HFFc6 (cell line): ENCODE data around the gene GNB3. TPM values are rescaled to one million over a fixed set of nuclear protein-coding genes. Genes with fewer than 3 reads are reported as not detected.

Experiments used
- DNase-seq: peaks from one replicate; pipeline ENCODE4 v3.0.0-alpha.2; 2018
- H3K27ac Mint-ChIP-seq: 2 replicates; pipeline ENCODE4 v1.8.0; 2020; ENCODE audit warnings: mild to moderate bottlenecking, mixed read lengths
- H3K27me3 Mint-ChIP-seq: 2 replicates; pipeline ENCODE4 v1.8.0; 2021; ENCODE audit warnings: mild to moderate bottlenecking, moderate library complexity, mixed read lengths; ENCODE audit not compliant: insufficient read depth
- H3K36me3 Mint-ChIP-seq: 2 replicates; pipeline ENCODE4 v1.8.0; 2021; ENCODE audit warnings: low read depth, mixed read lengths
- H3K4me1 Mint-ChIP-seq: 2 replicates; pipeline ENCODE4 v1.8.0; 2020; ENCODE audit warnings: low read depth, mixed read lengths
- H3K4me3 Mint-ChIP-seq: 2 replicates; pipeline ENCODE4 v1.8.0; 2020; ENCODE audit warnings: mild to moderate bottlenecking, moderate library complexity, mixed read lengths
- H3K9me3 Mint-ChIP-seq: 2 replicates; pipeline ENCODE4 v1.8.0; 2020; ENCODE audit warnings: mild to moderate bottlenecking, mixed read lengths
- total RNA-seq, 6 experiments: library from RNA; stranded (reverse); fragmentation: NEBNext Ultra II Directional; extraction: Animal tissue kit (Norgen Biotek cat#: 25700); gene quantifications; 2 replicates in 1 of 6; 3 replicates in 5 of 6; pipeline ENCODE4 v1.2.3, GENCODE V29; 2021
- TF ChIP-seq, protein P1 (sequence below): fragments of 200-600 bp; sonication (generic); IDR thresholded peaks from 2 replicates; pipeline ENCODE4 v1.5.0; 2021; ENCODE audit warnings: antibody characterized with exemption, mild to moderate bottlenecking

GNB3 gene
- total RNA-seq, 6 experiments from 2014 or later = 4.3 to 7.2 (median 6.3) TPM

GRCh38 chr12:6824085-6824775 is 16.5 kb upstream of the GNB3 start:
- no peak for DNase-seq
- Mint-ChIP-seq H3K4me1 (peaks cover 63% of the 10 kb centered on the region), H3K9me3 (no peaks in the 10 kb centered on the region), H3K27me3 (peaks cover 35% of the 10 kb centered on the region), H3K4me3 (peak overlapping the region; percentile 86; the same call in 1 of the 2 replicates), H3K36me3 (peaks cover 8% of the 10 kb centered on the region), H3K27ac (no peak overlapping the region; the same call in 1 of the 2 replicates)
- TF ChIP-seq, protein P1, sequence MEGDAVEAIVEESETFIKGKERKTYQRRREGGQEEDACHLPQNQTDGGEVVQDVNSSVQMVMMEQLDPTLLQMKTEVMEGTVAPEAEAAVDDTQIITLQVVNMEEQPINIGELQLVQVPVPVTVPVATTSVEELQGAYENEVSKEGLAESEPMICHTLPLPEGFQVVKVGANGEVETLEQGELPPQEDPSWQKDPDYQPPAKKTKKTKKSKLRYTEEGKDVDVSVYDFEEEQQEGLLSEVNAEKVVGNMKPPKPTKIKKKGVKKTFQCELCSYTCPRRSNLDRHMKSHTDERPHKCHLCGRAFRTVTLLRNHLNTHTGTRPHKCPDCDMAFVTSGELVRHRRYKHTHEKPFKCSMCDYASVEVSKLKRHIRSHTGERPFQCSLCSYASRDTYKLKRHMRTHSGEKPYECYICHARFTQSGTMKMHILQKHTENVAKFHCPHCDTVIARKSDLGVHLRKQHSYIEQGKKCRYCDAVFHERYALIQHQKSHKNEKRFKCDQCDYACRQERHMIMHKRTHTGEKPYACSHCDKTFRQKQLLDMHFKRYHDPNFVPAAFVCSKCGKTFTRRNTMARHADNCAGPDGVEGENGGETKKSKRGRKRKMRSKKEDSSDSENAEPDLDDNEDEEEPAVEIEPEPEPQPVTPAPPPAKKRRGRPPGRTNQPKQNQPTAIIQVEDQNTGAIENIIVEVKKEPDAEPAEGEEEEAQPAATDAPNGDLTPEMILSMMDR = no peak

DNA sequence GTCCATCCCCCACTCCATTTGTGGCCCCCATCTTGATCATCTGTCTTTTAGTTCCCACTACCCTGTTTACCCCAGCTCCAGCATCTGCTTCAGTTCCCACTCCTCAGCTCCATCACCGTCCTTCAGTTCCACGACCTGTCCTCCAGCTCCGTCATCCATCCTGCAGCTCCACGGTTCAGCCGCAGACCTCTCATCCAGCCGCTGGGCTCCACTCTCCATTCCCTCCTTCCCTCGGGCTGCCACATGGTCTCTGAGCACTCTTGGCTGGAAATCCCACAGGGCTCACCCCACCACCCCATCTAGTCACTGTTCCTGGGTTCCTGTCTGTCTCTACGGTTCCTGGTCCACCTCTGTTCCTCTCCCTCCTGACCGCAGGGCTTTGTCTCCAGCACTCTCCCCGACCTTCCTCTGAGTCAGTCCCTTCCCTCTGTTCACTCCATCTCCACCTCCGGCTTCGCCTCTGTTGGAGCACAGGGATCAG is 15.8 kb upstream of the GNB3 start:
- DNase-seq = no peak
- peak overlapping the region; percentile 86 for H3K4me3 Mint-ChIP-seq
- H3K36me3 Mint-ChIP-seq = peaks cover 8% of the 10 kb centered on the region
- H3K27me3 Mint-ChIP-seq = peaks cover 29% of the 10 kb centered on the region
- peaks cover 61% of the 10 kb centered on the region for H3K4me1 Mint-ChIP-seq
- H3K27ac Mint-ChIP-seq = peak overlapping the region; percentile 80
- TF ChIP-seq, protein P1 = no peak
- H3K9me3 Mint-ChIP-seq = no peaks in the 10 kb centered on the region

GRCh38 chr12:6825398-6826124 is 15.2 kb upstream of the GNB3 start:
- H3K9me3 Mint-ChIP-seq = no peaks in the 10 kb centered on the region
- peak overlapping the region; percentile 86 for H3K4me3 Mint-ChIP-seq
- H3K4me1 Mint-ChIP-seq = peaks cover 62% of the 10 kb centered on the region
- DNase-seq = peak; percentile 73
- H3K27ac Mint-ChIP-seq = peak overlapping the region; percentile 80
- TF ChIP-seq, protein P1 = peak; percentile 97
- peaks cover 29% of the 10 kb centered on the region for H3K27me3 Mint-ChIP-seq
- H3K36me3 Mint-ChIP-seq = peaks cover 8% of the 10 kb centered on the region

- H3K4me3 Mint-ChIP-seq = no peak overlapping the region
- peak overlapping the region; percentile 26; the same call in 1 of the 2 replicates for H3K27ac Mint-ChIP-seq
- H3K27me3 Mint-ChIP-seq = peaks cover 23% of the 10 kb centered on the region
- peaks cover 8% of the 10 kb centered on the region for H3K36me3 Mint-ChIP-seq
- H3K4me1 Mint-ChIP-seq = peaks cover 62% of the 10 kb centered on the region
- no peak for DNase-seq
- TF ChIP-seq, protein P1 = no peak
- no peaks in the 10 kb centered on the region for H3K9me3 Mint-ChIP-seq
These were observed 14.5 kb upstream of the GNB3 start for GRCh38 chr12:6826125-6826733.

DNA sequence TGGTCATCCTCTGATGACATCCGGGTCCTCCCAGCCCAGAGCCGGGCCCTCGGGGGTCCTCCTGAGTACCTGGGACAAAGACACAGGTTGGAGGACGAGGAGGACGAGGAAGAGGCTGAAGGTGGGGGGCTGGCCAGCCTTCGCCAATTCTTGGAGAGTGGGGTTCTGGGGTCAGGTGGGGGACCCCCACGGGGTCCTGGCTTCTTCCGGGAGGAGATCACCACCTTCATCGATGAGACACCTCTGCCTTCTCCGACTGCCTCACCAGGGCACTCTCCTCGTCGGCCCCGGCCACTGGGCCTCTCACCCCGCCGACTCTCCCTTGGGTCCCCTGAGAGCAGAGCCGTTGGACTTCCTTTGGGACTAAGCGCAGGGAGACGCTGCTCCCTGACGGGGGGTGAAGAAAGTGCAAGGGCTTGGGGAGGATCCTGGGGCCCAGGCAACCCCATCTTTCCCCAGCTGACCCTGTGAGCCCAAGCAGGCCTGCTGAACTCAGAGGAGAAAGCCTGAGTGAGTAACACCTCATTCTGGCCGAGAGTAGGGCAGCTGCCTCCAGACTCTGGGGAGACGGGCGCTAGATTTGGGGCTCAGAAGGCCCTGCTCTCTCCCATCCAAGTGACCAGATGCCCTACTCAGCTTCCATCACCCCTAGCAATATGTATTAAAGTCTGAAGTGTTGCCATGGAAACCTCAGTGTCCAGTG is 13.8 kb upstream of the GNB3 start:
- DNase-seq = no peak
- peaks cover 60% of the 10 kb centered on the region for H3K4me1 Mint-ChIP-seq
- H3K9me3 Mint-ChIP-seq = no peaks in the 10 kb centered on the region
- H3K27ac Mint-ChIP-seq = peak overlapping the region; percentile 92
- H3K36me3 Mint-ChIP-seq = peaks cover 8% of the 10 kb centered on the region
- TF ChIP-seq, protein P1 = no peak
- peak overlapping the region; percentile 82 for H3K4me3 Mint-ChIP-seq
- peaks cover 23% of the 10 kb centered on the region for H3K27me3 Mint-ChIP-seq
